GM12878 (cell line): ENCODE results near the gene UBE2O. TPM values are rescaled to one million over a fixed set of nuclear protein-coding genes. Genes with fewer than 3 reads are reported as not detected.

ENCODE experiments used
- ATAC-seq: fragments of 200-7000 bp; cut with Tn5 transposase; 3 replicates; pipeline ENCODE4 v1.9.1; 2020; ENCODE audit warnings: mild to moderate bottlenecking, moderate library complexity
- BruUV-seq: library from RNA; stranded (reverse); fragments of 400-500 nt; replicated peaks from 2 replicates; lab custom pipeline; 2021; lab: Mats Ljungman, UMichigan
- CTCF ChIA-PET: fragments of 300-600 bp; sonication (Branson Sonifier 250); formaldehyde crosslinking; extraction: SDS; loops from one replicate; lab custom pipeline; 2021; ENCODE audit warnings: inconsistent platforms; lab: Yijun Ruan, JAX
- POLR2A ChIA-PET: fragments of 350-600 bp; formaldehyde crosslinking; extraction: SDS; loops from one replicate; lab custom pipeline; 2021; ENCODE audit warnings: inconsistent platforms; lab: Charles Lee
- RAD21 ChIA-PET: fragments of 300-600 bp; sonication (Branson Sonifier 250); formaldehyde crosslinking; loops from one replicate; lab custom pipeline; 2023; ENCODE audit warnings: antibody characterized with exemption; ENCODE audit not compliant: unreplicated experiment; lab: Charles Lee
- SMC1A ChIA-PET: fragments of 300-600 bp; sonication (Branson Sonifier 250); formaldehyde crosslinking; loops from one replicate; lab custom pipeline; 2023; ENCODE audit not compliant: unreplicated experiment, uncharacterized antibody; lab: Charles Lee
- DNase-seq: peaks from one replicate; pipeline ENCODE4 v3.0.0-alpha.2; 2011; ENCODE audit warnings: low read depth, low spot score
- FAIRE-seq: peaks from 3 replicates; lab custom pipeline; 2011; peaks lifted over from hg19 to GRCh38; lab: Jason Lieb, UNC
- H2AFZ ChIP-seq: 2 replicates; pipeline ENCODE4 v1.6.0; 2011; ENCODE audit warnings: low read depth, low read length, control low read depth; ENCODE audit not compliant: control insufficient read depth
- H3K27ac ChIP-seq: 2 replicates; pipeline ENCODE4 v1.5.1; 2011; ENCODE audit warnings: control low read depth; ENCODE audit not compliant: control insufficient read depth, insufficient read depth
- H3K27me3 ChIP-seq, 2 experiments: replicated peaks in 1 of 2; 2 replicates each; pipeline versions ENCODE4 v1.6.0 to v1.6.1; 2011; ENCODE audit warnings: low read length in 1 of 2; ENCODE audit not compliant: control insufficient read depth in 2 of 2, insufficient read depth in 2 of 2
- H3K36me3 ChIP-seq, 2 experiments: 2 replicates each; pipeline ENCODE4 v1.5.1; 2011; ENCODE audit warnings: low read length in 1 of 2; ENCODE audit not compliant: control insufficient read depth in 2 of 2, insufficient read depth in 2 of 2
- H3K4me1 ChIP-seq: 2 replicates; pipeline ENCODE4 v1.6.1; 2011; ENCODE audit warnings: mild to moderate bottlenecking, low read length, moderate library complexity, mixed read lengths; ENCODE audit not compliant: control insufficient read depth, insufficient read depth
- H3K4me2 ChIP-seq: 2 replicates; pipeline ENCODE4 v1.6.0; 2011; ENCODE audit warnings: control low read depth; ENCODE audit not compliant: control insufficient read depth, insufficient read depth
- H3K4me3 ChIP-seq: fragments of 200-600 bp; sonication (generic); 2 replicates; pipeline ENCODE4 v1.5.1; 2016
- H3K79me2 ChIP-seq: 2 replicates; pipeline ENCODE4 v1.6.0; 2011; ENCODE audit warnings: low read length; ENCODE audit not compliant: control insufficient read depth, insufficient read depth
- H3K9ac ChIP-seq: 2 replicates; pipeline ENCODE4 v1.8.0; 2011; ENCODE audit warnings: low read length, control low read depth, mixed read lengths; ENCODE audit not compliant: control insufficient read depth, insufficient read depth
- H3K9me3 ChIP-seq: replicated peaks from 3 replicates; pipeline ENCODE4 v1.5.1; 2011; ENCODE audit warnings: mild to moderate bottlenecking, low read length; ENCODE audit not compliant: control insufficient read depth, insufficient read depth
- H4K20me1 ChIP-seq: 2 replicates; pipeline ENCODE4 v1.6.0; 2011; ENCODE audit not compliant: control insufficient read depth, insufficient read depth
- ASH2L ChIP-seq: fragments of 300-600, 200-600 bp; sonication (generic); IDR thresholded peaks from 2 replicates; pipeline ENCODE4 v1.6.1; 2017; ENCODE audit warnings: low read depth, mild to moderate bottlenecking, borderline replicate concordance
- CBX5 ChIP-seq: sonication (generic); IDR thresholded peaks from 2 replicates; pipeline ENCODE4 v1.6.1; 2016; ENCODE audit warnings: low read depth, moderate library complexity, mild to moderate bottlenecking, inconsistent platforms
- CREB1 ChIP-seq: IDR thresholded peaks from 2 replicates; pipeline ENCODE4 v1.6.1; 2012; ENCODE audit warnings: low read depth, mild to moderate bottlenecking, inconsistent platforms
- E4F1 ChIP-seq: fragments of 450-650 bp; IDR thresholded peaks from 2 replicates; pipeline ENCODE4 v1.6.1; 2018; ENCODE audit warnings: borderline replicate concordance, mild to moderate bottlenecking; ENCODE audit not compliant: partially characterized antibody
- IRF4 ChIP-seq: IDR thresholded peaks from 2 replicates; pipeline ENCODE4 v1.6.1; 2011; ENCODE audit warnings: low read depth, low read length
- IRF5 ChIP-seq: fragments of 450-650 bp; IDR thresholded peaks from 2 replicates; pipeline ENCODE4 v1.6.1; 2017; ENCODE audit warnings: borderline replicate concordance
- KLF5 ChIP-seq: fragments of 450-650 bp; IDR thresholded peaks from 2 replicates; pipeline ENCODE4 v1.6.1; 2014; ENCODE audit warnings: mild to moderate bottlenecking; ENCODE audit not compliant: partially characterized antibody
- SUZ12 ChIP-seq: fragments of 200-600 bp; sonication (generic); IDR thresholded peaks from one replicate; pipeline ENCODE4 v1.6.1; 2018; ENCODE audit warnings: antibody characterized with exemption, mild to moderate bottlenecking; ENCODE audit not compliant: unreplicated experiment
- TAF1 ChIP-seq: IDR thresholded peaks from 2 replicates; pipeline ENCODE4 v1.6.1; 2011; ENCODE audit warnings: mild to moderate bottlenecking, low read depth, low read length, borderline replicate concordance
- USF1 ChIP-seq: IDR thresholded peaks from 2 replicates; pipeline ENCODE4 v1.6.1; 2011; ENCODE audit warnings: borderline replicate concordance, low read depth, mild to moderate bottlenecking, moderate library complexity, mixed read lengths, low read length; ENCODE audit not compliant: insufficient read depth; ENCODE audit errors: extremely low read length
- ZBTB11 ChIP-seq: fragments of 450-650 bp; formaldehyde crosslinking; IDR thresholded peaks from 2 replicates; pipeline ENCODE4 v1.5.0; 2022; ENCODE audit warnings: mild to moderate bottlenecking, missing genetic modification characterization
- ZNF24 ChIP-seq: fragments of 450-650 bp; IDR thresholded peaks from 2 replicates; pipeline ENCODE4 v1.6.1; 2017; ENCODE audit warnings: antibody characterized with exemption, mild to moderate bottlenecking
- ZNF622 ChIP-seq: fragments of 450-650 bp; IDR thresholded peaks from 2 replicates; pipeline ENCODE4 v1.6.1; 2017; ENCODE audit warnings: mild to moderate bottlenecking, inconsistent platforms
- WGBS: methylation state at CpG from one replicate; pipeline ENCODE4 v1.1.6; 2016; ENCODE audit warnings: low lambda C conversion rate; ENCODE audit not compliant: insufficient replicate concordance, insufficient coverage; ENCODE audit errors: missing lambda C conversion rate; 5-methylcytosine and 5-hydroxymethylcytosine counted together
- in situ Hi-C: fragments of 300-500 bp; cut with MboI; formaldehyde crosslinking; loops from 9 replicates; pipeline ENCODE4 v1.14.3; 2018; ENCODE audit warnings: mixed read lengths
- intact Hi-C: fragments of 100-400 bp; cut with micrococcal nuclease; formaldehyde crosslinking; loops from one replicate; pipeline ENCODE4 v1.14.2; 2022; ENCODE audit not compliant: unreplicated experiment
- polyA plus RNA-seq, 11 experiments: library from polyadenylated mRNA; depleted of rRNA in 4 of 11; unstranded in 6 of 11; stranded (reverse) in 5 of 11; fragments of >200 nt; fragmentation: Nextera tagmentation in 4 of 11; fragmentation: Illumina TruSeq in 1 of 11; extraction: Ambion mirVana in 4 of 11; extraction: Trizol in 1 of 11; gene quantifications; 1 replicate in 1 of 11; 2 replicates in 10 of 11; pipeline versions ENCODE4 v1.2.1 to v1.2.3, GENCODE V29; 2011 to 2016; ENCODE audit warnings: inconsistent platforms in 2 of 11, missing spikeins in 2 of 11, low read depth in 1 of 11
- total RNA-seq, 4 experiments: library from RNA; depleted of rRNA in 3 of 4; stranded (reverse); fragments of >200 nt in 3 of 4; fragmentation: Illumina TruSeq in 1 of 4; extraction: Trizol in 1 of 4; gene quantifications; 2 replicates each; pipeline versions ENCODE4 v1.2.1 to v1.2.3, GENCODE V29; 2013 to 2021

UBE2O gene
- total and polyA plus RNA-seq, 10 of the 15 experiments (the other 5 are each of a cell fraction or from before 2014, with no cell fraction given), result 2.1 to 39.0 (median 14.1) TPM

- TF ChIP-seq E4F1, result no peak
- no peak for TF ChIP-seq ZNF24
- TF ChIP-seq IRF4, result no peak
These were observed 41.7 kb downstream of the UBE2O start (continued) for GRCh38 chr17:76411247-76411646.

- FAIRE-seq (no peak), ATAC-seq (no peak), DNase-seq (no peak)
- ChIA-PET SMC1A (interaction anchor here (1.3 to 3.5 kb wide), 3 partner anchors 13 to 48 kb away, joined by 3 to 11 read pairs (median 10); no protein-coding TSS in a partner anchor), CTCF (interaction anchor here (1.2 to 9.8 kb wide), 5 partner anchors 13 to 92 kb away, joined by 3 to 142 read pairs (median 9); partner anchors contain the start of gene RHBDF2), POLR2A (interaction anchor here (0.6 kb wide), 1 partner anchor 25 kb away, joined by 5 read pairs; no protein-coding TSS in a partner anchor), RAD21 (interaction anchor here (6.1 kb wide), 1 partner anchor 48 kb away, joined by 55 read pairs; no protein-coding TSS in a partner anchor)
- no peaks in the 10 kb centered on the region for H3K27me3 ChIP-seq
- in situ Hi-C loops (no loop called here), intact Hi-C loops (no loop called here)
- peaks cover 8% of the 10 kb centered on the region for H3K79me2 ChIP-seq
- H3K4me1 ChIP-seq, result peaks cover 20% of the 10 kb centered on the region
- no peaks in the 10 kb centered on the region for H3K9me3 ChIP-seq
- no peak overlapping the region for H3K27ac ChIP-seq
- no peak overlapping the region for H3K4me3 ChIP-seq
- no peak overlapping the region for H2AFZ ChIP-seq
- WGBS, result 85% methylated on average over 15 of the region's 15 CpGs
- H3K9ac ChIP-seq, result no peak overlapping the region
- H4K20me1 ChIP-seq, result peaks cover 2% of the 10 kb centered on the region
- H3K36me3 ChIP-seq, result peaks cover 0 to 6% of the 10 kb centered on the region in 2 experiments; a peak in 3 of 4 replicates
- no peak overlapping the region for H3K4me2 ChIP-seq
- BruUV-seq, result no TSS peak
- TF ChIP-seq CREB1, result no peak
- no peak for TF ChIP-seq KLF5
- TF ChIP-seq ASH2L, result no peak
- TF ChIP-seq IRF5, result no peak
- no peak for TF ChIP-seq SUZ12
- no peak for TF ChIP-seq TAF1
- TF ChIP-seq ZNF622, result no peak
- no peak for TF ChIP-seq CBX5
- no peak for TF ChIP-seq ZBTB11 (CRISPR knock-in tag)
- no peak for TF ChIP-seq USF1
These were observed 42.5 kb downstream of the UBE2O start for GRCh38 chr17:76410328-76410965.
